Liver (tissue), 9 donors: ENCODE measurements around the gene FNBP1L. TPM values are rescaled to one million over a fixed set of nuclear protein-coding genes. Genes with fewer than 3 reads are reported as not detected.

ENCODE experiments used
- DNase-seq: peaks from one replicate; pipeline ENCODE4 v3.0.0-alpha.2; 2017; ENCODE audit warnings: low spot score
- H3K27ac ChIP-seq, 2 donors: one replicate each; pipeline ENCODE4 v1.7.0; 2013; ENCODE audit warnings: inconsistent platforms in 2 of 2, low read length in 2 of 2, control low read depth in 1 of 2, low read depth in 1 of 2, mild to moderate bottlenecking in 1 of 2
- H3K27me3 ChIP-seq, 4 donors: one replicate each; pipeline versions ENCODE4 v1.6.1 to v1.7.0; 2013; ENCODE audit warnings: low read length in 3 of 4, inconsistent platforms in 1 of 4, mild to moderate bottlenecking in 1 of 4, moderate library complexity in 1 of 4; ENCODE audit not compliant: control insufficient read depth in 4 of 4, insufficient read depth in 4 of 4
- H3K36me3 ChIP-seq, 4 donors: one replicate each; pipeline versions ENCODE4 v1.6.1 to v1.7.0; 2013; ENCODE audit warnings: low read length in 3 of 4, mild to moderate bottlenecking in 3 of 4, low read depth in 1 of 4, moderate library complexity in 1 of 4; ENCODE audit not compliant: control insufficient read depth in 4 of 4, insufficient read depth in 3 of 4
- H3K4me1 ChIP-seq, 4 donors: one replicate each; pipeline versions ENCODE4 v1.6.1 to v1.7.0; 2013; ENCODE audit warnings: low read length in 3 of 4, mild to moderate bottlenecking in 3 of 4, moderate library complexity in 1 of 4; ENCODE audit not compliant: control insufficient read depth in 4 of 4, insufficient read depth in 4 of 4
- H3K4me3 ChIP-seq, 3 donors: one replicate each; pipeline versions ENCODE4 v1.6.1 to v1.7.0; 2013; ENCODE audit warnings: low read length in 3 of 3, control low read depth in 1 of 3, low read depth in 1 of 3, mild to moderate bottlenecking in 1 of 3
- H3K9ac ChIP-seq, 2 donors: one replicate each; pipeline ENCODE4 v1.7.0; 2013; ENCODE audit warnings: low read length in 2 of 2, mild to moderate bottlenecking in 2 of 2, moderate library complexity in 2 of 2, control low read depth in 1 of 2, low read depth in 1 of 2
- H3K9me3 ChIP-seq, 4 donors: one replicate each; pipeline versions ENCODE4 v1.6.1 to v1.7.0; 2013; ENCODE audit warnings: low read length in 3 of 4; ENCODE audit not compliant: control insufficient read depth in 4 of 4
- EGR1 ChIP-seq, 2 donors: IDR thresholded peaks; 2 replicates each; pipeline ENCODE4 v1.6.1; 2016 to 2018; ENCODE audit warnings: antibody characterized with exemption in 2 of 2, low read depth in 2 of 2
- FOXA1 ChIP-seq: IDR thresholded peaks from 2 replicates; pipeline ENCODE4 v1.6.1; 2016; ENCODE audit warnings: antibody characterized with exemption
- GABPA ChIP-seq, 2 donors: IDR thresholded peaks in 1 of 2; conservative IDR thresholded peaks in 1 of 2; 2 replicates each; pipeline ENCODE4 v1.6.1; 2016; ENCODE audit warnings: antibody characterized with exemption in 2 of 2, mild to moderate bottlenecking in 1 of 2, moderate library complexity in 1 of 2
- HNF4A ChIP-seq, 2 donors: conservative IDR thresholded peaks; 2 replicates each; pipeline ENCODE4 v1.6.1; 2016; ENCODE audit warnings: antibody characterized with exemption in 2 of 2, mild to moderate bottlenecking in 2 of 2
- HNF4G ChIP-seq: IDR thresholded peaks from 2 replicates; pipeline ENCODE4 v1.6.1; 2016; ENCODE audit warnings: antibody characterized with exemption
- JUND ChIP-seq, 2 donors: IDR thresholded peaks; 2 replicates each; pipeline ENCODE4 v1.6.1; 2016; ENCODE audit warnings: antibody characterized with exemption in 2 of 2
- NR2F2 ChIP-seq: IDR thresholded peaks from 2 replicates; pipeline ENCODE4 v1.6.1; 2016; ENCODE audit warnings: antibody characterized with exemption
- RAD21 ChIP-seq, 2 donors: IDR thresholded peaks; 2 replicates each; pipeline ENCODE4 v1.6.1; 2016; ENCODE audit warnings: antibody characterized with exemption in 2 of 2, mild to moderate bottlenecking in 2 of 2
- RXRA ChIP-seq, 2 donors: IDR thresholded peaks; 2 replicates each; pipeline ENCODE4 v1.6.1; 2017 to 2018; ENCODE audit warnings: antibody characterized with exemption in 2 of 2, mild to moderate bottlenecking in 1 of 2
- SP1 ChIP-seq: IDR thresholded peaks from 2 replicates; pipeline ENCODE4 v1.6.1; 2018; ENCODE audit warnings: antibody characterized with exemption, mild to moderate bottlenecking
- TAF1 ChIP-seq: conservative IDR thresholded peaks from 2 replicates; pipeline ENCODE4 v1.6.1; 2016; ENCODE audit warnings: antibody characterized with exemption, mild to moderate bottlenecking
- YY1 ChIP-seq: IDR thresholded peaks from 2 replicates; pipeline ENCODE4 v1.6.1; 2016; ENCODE audit warnings: antibody characterized with exemption, mild to moderate bottlenecking
- WGBS: extraction: QIAGEN DNeasy Blood & Tissue Kit; methylation state at CpG from one replicate; pipeline ENCODE4 v1.1.7; 2013; 5-methylcytosine and 5-hydroxymethylcytosine counted together
- polyA plus RNA-seq, 2 donors: library from polyadenylated mRNA; stranded (reverse) in 1 of 2; unstranded in 1 of 2; fragments of 200-250 nt in 1 of 2; fragments of >200 nt in 1 of 2; fragmentation: Nextera tagmentation in 1 of 2; extraction: Ambion mirVana in 1 of 2; gene quantifications; one replicate each; pipeline versions ENCODE4 v1.2.1 to v1.2.3, GENCODE V29; 2013 to 2015
- total RNA-seq, 2 donors: library from RNA; depleted of rRNA; stranded (reverse); fragments of >200 nt; gene quantifications; one replicate each; pipeline ENCODE4 v1.2.3, GENCODE V29; 2014
- TF ChIP-seq, protein P1 (sequence below): IDR thresholded peaks from 2 replicates; pipeline ENCODE4 v1.6.1; 2016; ENCODE audit warnings: antibody characterized with exemption
- TF ChIP-seq, protein P2 (sequence below): IDR thresholded peaks from 2 replicates; pipeline ENCODE4 v1.6.1; 2016; ENCODE audit warnings: antibody characterized with exemption
- TF ChIP-seq, protein P3 (sequence below): fragments of 150-350 bp; IDR thresholded peaks from 2 replicates; pipeline ENCODE4 v1.5.1; 2017; ENCODE audit warnings: improper control_type of control experiment, low read depth, low read length; ENCODE audit not compliant: missing input control
- TF ChIP-seq, protein P4 (sequence below): IDR thresholded peaks from 2 replicates; pipeline ENCODE4 v1.6.1; 2016; ENCODE audit warnings: antibody characterized with exemption, mild to moderate bottlenecking
- TF ChIP-seq, protein P5 (sequence below): IDR thresholded peaks from 2 replicates; pipeline ENCODE4 v1.6.1; 2016; ENCODE audit warnings: antibody characterized with exemption
- donor health status: healthy.
- donor health status: healthy.
- donor health status: healthy.
- donor health status: healthy.
- donor health status: healthy.

Gene FNBP1L
- total and polyA plus RNA-seq, 4 donors, result 5.3 to 13.5 (median 8.9) TPM

DNA sequence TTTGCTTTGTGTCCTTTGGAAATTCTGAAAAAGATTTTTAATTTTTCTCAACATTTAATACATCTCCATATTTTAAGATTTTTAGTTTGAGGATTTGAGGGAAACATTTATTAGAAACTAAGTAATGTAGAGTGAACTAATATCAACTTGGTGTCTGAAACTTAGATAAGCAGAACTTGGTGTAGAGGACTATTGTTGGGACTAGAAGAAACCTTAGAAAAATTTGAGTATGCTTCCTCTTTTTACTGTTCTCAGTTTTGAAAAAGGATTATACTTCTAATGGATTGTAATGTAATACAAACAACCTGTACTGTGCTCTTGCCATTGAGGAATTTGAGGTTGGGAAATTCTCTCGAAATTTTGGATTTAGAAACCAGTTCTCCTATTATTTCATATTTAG, 2.4 kb downstream of the FNBP1L start:
- Histone ChIP-seq H3K4me1 (peaks cover 0 to 15% (median 11%) of the 10 kb centered on the region in 4 donors), H3K9ac (no peak overlapping the region), H3K9me3 (no peaks in the 10 kb centered on the region), H3K36me3 (no peaks in the 10 kb centered on the region), H3K27ac (no peak overlapping the region), H3K27me3 (no peaks in the 10 kb centered on the region), H3K4me3 (no peak overlapping the region)
- no peak for TF ChIP-seq RXRA (IDR thresholded peaks at IDR 0.05)
- no peak for TF ChIP-seq EGR1 (IDR thresholded peaks at IDR 0.05; ENCODE audit: low read depth in 2 of 2)
- no peak for TF ChIP-seq SP1
- TF ChIP-seq, protein P1, sequence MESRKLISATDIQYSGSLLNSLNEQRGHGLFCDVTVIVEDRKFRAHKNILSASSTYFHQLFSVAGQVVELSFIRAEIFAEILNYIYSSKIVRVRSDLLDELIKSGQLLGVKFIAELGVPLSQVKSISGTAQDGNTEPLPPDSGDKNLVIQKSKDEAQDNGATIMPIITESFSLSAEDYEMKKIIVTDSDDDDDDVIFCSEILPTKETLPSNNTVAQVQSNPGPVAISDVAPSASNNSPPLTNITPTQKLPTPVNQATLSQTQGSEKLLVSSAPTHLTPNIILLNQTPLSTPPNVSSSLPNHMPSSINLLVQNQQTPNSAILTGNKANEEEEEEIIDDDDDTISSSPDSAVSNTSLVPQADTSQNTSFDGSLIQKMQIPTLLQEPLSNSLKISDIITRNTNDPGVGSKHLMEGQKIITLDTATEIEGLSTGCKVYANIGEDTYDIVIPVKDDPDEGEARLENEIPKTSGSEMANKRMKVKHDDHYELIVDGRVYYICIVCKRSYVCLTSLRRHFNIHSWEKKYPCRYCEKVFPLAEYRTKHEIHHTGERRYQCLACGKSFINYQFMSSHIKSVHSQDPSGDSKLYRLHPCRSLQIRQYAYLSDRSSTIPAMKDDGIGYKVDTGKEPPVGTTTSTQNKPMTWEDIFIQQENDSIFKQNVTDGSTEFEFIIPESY, result no peak
- no peak for TF ChIP-seq HNF4G
- TF ChIP-seq RAD21 (IDR thresholded peaks at IDR 0.05), result no peak
- no peak for TF ChIP-seq JUND (IDR thresholded peaks at IDR 0.05)
- no peak for TF ChIP-seq NR2F2
- no peak for TF ChIP-seq HNF4A (conservative IDR thresholded peaks at IDR 0.05)
- no peak for DNase-seq
- 63% methylated on average over 1 of the region's 1 CpG for WGBS

DNA sequence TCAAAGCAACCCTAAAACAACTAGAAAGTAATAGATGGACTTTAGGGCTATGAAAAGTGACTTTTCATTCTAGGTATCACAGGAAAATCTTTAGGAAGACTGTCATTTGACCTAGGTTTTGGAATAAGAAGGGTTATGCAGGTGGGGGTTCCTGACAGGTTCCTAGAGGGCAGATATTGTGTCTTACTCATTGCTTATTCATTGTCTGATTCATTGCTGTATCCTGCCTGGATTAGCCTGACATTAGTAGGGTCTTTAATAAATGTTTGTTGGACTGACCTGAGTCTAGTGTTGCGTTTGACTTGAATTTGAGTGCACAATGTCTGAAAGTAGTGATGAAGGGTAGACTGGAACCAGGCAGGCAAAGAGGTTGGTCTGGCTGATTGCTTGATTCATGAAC, 6.0 kb downstream of the FNBP1L start:
- WGBS, result 88% methylated on average over 1 of the region's 1 CpG

More for the DNA sequence above, 6.0 kb downstream of the FNBP1L start:
- Histone ChIP-seq H3K9ac (no peak overlapping the region), H3K36me3 (no peaks in the 10 kb centered on the region), H3K9me3 (no peaks in the 10 kb centered on the region), H3K27me3 (no peaks in the 10 kb centered on the region), H3K27ac (no peak overlapping the region), H3K4me1 (peaks cover 0 to 7% (median 5%) of the 10 kb centered on the region in 4 donors), H3K4me3 (no peak overlapping the region)
- TF ChIP-seq, protein P2, sequence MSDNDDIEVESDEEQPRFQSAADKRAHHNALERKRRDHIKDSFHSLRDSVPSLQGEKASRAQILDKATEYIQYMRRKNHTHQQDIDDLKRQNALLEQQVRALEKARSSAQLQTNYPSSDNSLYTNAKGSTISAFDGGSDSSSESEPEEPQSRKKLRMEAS, result no peak
- no peak for TF ChIP-seq HNF4A (conservative IDR thresholded peaks at IDR 0.05)
- no peak for TF ChIP-seq GABPA (IDR thresholded peaks at IDR 0.05 in 1 of 2, conservative IDR thresholded peaks at IDR 0.05 in 1 of 2)
- TF ChIP-seq YY1, result no peak
- no peak for TF ChIP-seq NR2F2
- no peak for TF ChIP-seq FOXA1
- TF ChIP-seq, protein P3, sequence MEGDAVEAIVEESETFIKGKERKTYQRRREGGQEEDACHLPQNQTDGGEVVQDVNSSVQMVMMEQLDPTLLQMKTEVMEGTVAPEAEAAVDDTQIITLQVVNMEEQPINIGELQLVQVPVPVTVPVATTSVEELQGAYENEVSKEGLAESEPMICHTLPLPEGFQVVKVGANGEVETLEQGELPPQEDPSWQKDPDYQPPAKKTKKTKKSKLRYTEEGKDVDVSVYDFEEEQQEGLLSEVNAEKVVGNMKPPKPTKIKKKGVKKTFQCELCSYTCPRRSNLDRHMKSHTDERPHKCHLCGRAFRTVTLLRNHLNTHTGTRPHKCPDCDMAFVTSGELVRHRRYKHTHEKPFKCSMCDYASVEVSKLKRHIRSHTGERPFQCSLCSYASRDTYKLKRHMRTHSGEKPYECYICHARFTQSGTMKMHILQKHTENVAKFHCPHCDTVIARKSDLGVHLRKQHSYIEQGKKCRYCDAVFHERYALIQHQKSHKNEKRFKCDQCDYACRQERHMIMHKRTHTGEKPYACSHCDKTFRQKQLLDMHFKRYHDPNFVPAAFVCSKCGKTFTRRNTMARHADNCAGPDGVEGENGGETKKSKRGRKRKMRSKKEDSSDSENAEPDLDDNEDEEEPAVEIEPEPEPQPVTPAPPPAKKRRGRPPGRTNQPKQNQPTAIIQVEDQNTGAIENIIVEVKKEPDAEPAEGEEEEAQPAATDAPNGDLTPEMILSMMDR, result no peak
- no peak for TF ChIP-seq JUND (IDR thresholded peaks at IDR 0.05)
- TF ChIP-seq, protein P4, sequence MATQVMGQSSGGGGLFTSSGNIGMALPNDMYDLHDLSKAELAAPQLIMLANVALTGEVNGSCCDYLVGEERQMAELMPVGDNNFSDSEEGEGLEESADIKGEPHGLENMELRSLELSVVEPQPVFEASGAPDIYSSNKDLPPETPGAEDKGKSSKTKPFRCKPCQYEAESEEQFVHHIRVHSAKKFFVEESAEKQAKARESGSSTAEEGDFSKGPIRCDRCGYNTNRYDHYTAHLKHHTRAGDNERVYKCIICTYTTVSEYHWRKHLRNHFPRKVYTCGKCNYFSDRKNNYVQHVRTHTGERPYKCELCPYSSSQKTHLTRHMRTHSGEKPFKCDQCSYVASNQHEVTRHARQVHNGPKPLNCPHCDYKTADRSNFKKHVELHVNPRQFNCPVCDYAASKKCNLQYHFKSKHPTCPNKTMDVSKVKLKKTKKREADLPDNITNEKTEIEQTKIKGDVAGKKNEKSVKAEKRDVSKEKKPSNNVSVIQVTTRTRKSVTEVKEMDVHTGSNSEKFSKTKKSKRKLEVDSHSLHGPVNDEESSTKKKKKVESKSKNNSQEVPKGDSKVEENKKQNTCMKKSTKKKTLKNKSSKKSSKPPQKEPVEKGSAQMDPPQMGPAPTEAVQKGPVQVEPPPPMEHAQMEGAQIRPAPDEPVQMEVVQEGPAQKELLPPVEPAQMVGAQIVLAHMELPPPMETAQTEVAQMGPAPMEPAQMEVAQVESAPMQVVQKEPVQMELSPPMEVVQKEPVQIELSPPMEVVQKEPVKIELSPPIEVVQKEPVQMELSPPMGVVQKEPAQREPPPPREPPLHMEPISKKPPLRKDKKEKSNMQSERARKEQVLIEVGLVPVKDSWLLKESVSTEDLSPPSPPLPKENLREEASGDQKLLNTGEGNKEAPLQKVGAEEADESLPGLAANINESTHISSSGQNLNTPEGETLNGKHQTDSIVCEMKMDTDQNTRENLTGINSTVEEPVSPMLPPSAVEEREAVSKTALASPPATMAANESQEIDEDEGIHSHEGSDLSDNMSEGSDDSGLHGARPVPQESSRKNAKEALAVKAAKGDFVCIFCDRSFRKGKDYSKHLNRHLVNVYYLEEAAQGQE, result no peak
- no peak for TF ChIP-seq TAF1
- TF ChIP-seq, protein P5, sequence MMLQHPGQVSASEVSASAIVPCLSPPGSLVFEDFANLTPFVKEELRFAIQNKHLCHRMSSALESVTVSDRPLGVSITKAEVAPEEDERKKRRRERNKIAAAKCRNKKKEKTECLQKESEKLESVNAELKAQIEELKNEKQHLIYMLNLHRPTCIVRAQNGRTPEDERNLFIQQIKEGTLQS, result no peak
- no peak for TF ChIP-seq RAD21 (IDR thresholded peaks at IDR 0.05)
- TF ChIP-seq EGR1 (IDR thresholded peaks at IDR 0.05; ENCODE audit: low read depth in 2 of 2), result no peak
- no peak for TF ChIP-seq SP1
- DNase-seq, result no peak
